HT1080 (cell line): ENCODE measurements around the gene ZFAND3. TPM values are rescaled to one million over a fixed set of nuclear protein-coding genes. Genes with fewer than 3 reads are reported as not detected.
"Not testable (repeated sequence)": the region's sequence is repeated elsewhere in the genome, so short reads cannot be mapped to it uniquely, and the experiment has no call there.

Experiments used
- DNase-seq: peaks from one replicate; pipeline ENCODE4 v3.0.0-alpha.2; 2015; ENCODE audit warnings: low read depth
- total RNA-seq: library from RNA; depleted of rRNA; stranded (reverse); fragments of >200 nt; shearing (Covaris generic); gene quantifications from 2 replicates; pipeline ENCODE4 v1.2.3, GENCODE V29; 2014

Gene ZFAND3
- total RNA-seq, 1 experiment from 2014 or later, result 18.2 TPM

- no peak for DNase-seq
Measured at GRCh38 chr6:37862992-37863391, 43.5 kb downstream of the ZFAND3 start.

- DNase-seq, result no peak
Measured at GRCh38 chr6:37864250-37864649, 44.7 kb downstream of the ZFAND3 start.

- DNase-seq, result no peak
Measured at GRCh38 chr6:37865504-37865903, 46.0 kb downstream of the ZFAND3 start.

GRCh38 chr6:37866590-37867507, 47.3 kb downstream of the ZFAND3 start:
- DNase-seq, result no peak

- no peak for DNase-seq
Measured at GRCh38 chr6:37867756-37868446, 48.4 kb downstream of the ZFAND3 start.

- peak; percentile 57 for DNase-seq
Measured at GRCh38 chr6:37868447-37868825, 48.9 kb downstream of the ZFAND3 start.

- DNase-seq, result no peak
Measured at GRCh38 chr6:37871616-37872372, 52.3 kb downstream of the ZFAND3 start.

GRCh38 chr6:37872373-37872745, 52.8 kb downstream of the ZFAND3 start:
- no peak for DNase-seq

GRCh38 chr6:37874726-37875125, 55.2 kb downstream of the ZFAND3 start:
- no peak for DNase-seq

GRCh38 chr6:37875561-37876309, 56.2 kb downstream of the ZFAND3 start:
- DNase-seq, result no peak

- DNase-seq, result no peak
Measured at GRCh38 chr6:37876843-37877242, 57.3 kb downstream of the ZFAND3 start.

- DNase-seq, result no peak
Measured at GRCh38 chr6:37877373-37878149, 58.0 kb downstream of the ZFAND3 start.

GRCh38 chr6:37878150-37878710, 58.7 kb downstream of the ZFAND3 start:
- DNase-seq, result no peak

- not testable (repeated sequence) for DNase-seq
Measured at GRCh38 chr6:37880602-37881001, 61.1 kb downstream of the ZFAND3 start.

- no peak for DNase-seq
Measured at GRCh38 chr6:37882292-37882691, 62.8 kb downstream of the ZFAND3 start.

- DNase-seq, result no peak
Measured at GRCh38 chr6:37882724-37883413, 63.3 kb downstream of the ZFAND3 start.

GRCh38 chr6:37884548-37884947, 65.0 kb downstream of the ZFAND3 start:
- DNase-seq, result no peak

- DNase-seq, result no peak
Measured at GRCh38 chr6:37889051-37889450, 69.5 kb downstream of the ZFAND3 start.

GRCh38 chr6:37889486-37889885, 70.0 kb downstream of the ZFAND3 start:
- DNase-seq, result no peak
